Measurements from ENCODE around the gene YPEL1. TPM values are rescaled to one million over a fixed set of nuclear protein-coding genes. Genes with fewer than 3 reads are reported as not detected.

The YPEL1 gene
- total RNA-seq, 1 donor from 2014 or later = 0.26 TPM

- FAIRE-seq = no peak
- no peaks in the 10 kb centered on the region for H3K27me3 ChIP-seq (ENCODE audit: control insufficient read depth, insufficient read depth, low read length)
- no peak for TF ChIP-seq CTCF (IDR thresholded peaks at IDR 0.05; ENCODE audit: insufficient read depth, low read length, severe bottlenecking)
Observed at GRCh38 chr22:21650823-21651520, 84.6 kb downstream of the YPEL1 start.

GRCh38 chr22:21650280-21650679 lies 85.3 kb downstream of the YPEL1 start:
- DNase-seq (ENCODE audit: low read depth) = no peak
- FAIRE-seq = no peak
- Histone ChIP-seq H3K27me3 (ENCODE audit: control insufficient read depth, insufficient read depth, low read length) (no peaks in the 10 kb centered on the region), H3K36me3 (ENCODE audit: control insufficient read depth, insufficient read depth, low read length) (peaks cover 1% of the 10 kb centered on the region), H3K4me3 (ENCODE audit: low read depth, low read length) (no peak overlapping the region)
- no peak for TF ChIP-seq CTCF (IDR thresholded peaks at IDR 0.05; ENCODE audit: insufficient read depth, low read length, severe bottlenecking)

More at GRCh38 chr22:21650823-21651520, 84.6 kb downstream of the YPEL1 start:
- DNase-seq (ENCODE audit: low read depth) = no peak
- Histone ChIP-seq H3K36me3 (ENCODE audit: control insufficient read depth, insufficient read depth, low read length) (peaks cover 1% of the 10 kb centered on the region), H3K4me3 (ENCODE audit: low read depth, low read length) (peak overlapping the region; percentile 64)

Other genes starting within 250 kb of the YPEL1 start
- under 0.01 TPM in 2 replicates for gene RIMBP3C, start 184.3 kb downstream of the YPEL1 start, total RNA-seq
- 14.7 and 23.3 TPM in 2 replicates for gene UBE2L3, start 168.1 kb downstream of the YPEL1 start, total RNA-seq
- 43.4 and 67.9 TPM in 2 replicates for gene YDJC, start 105.8 kb downstream of the YPEL1 start, total RNA-seq
- not detected in 2 replicates for gene CCDC116, start 103.0 kb downstream of the YPEL1 start, total RNA-seq
- 33.0 and 67.9 TPM in 2 replicates for gene SDF2L1, start 93.5 kb downstream of the YPEL1 start, total RNA-seq
- 30.0 and 32.6 TPM in 2 replicates for gene PPIL2, start 69.8 kb downstream of the YPEL1 start, total RNA-seq
- gene MAPK1, start 131.9 kb upstream of the YPEL1 start, total RNA-seq = 28.8 and 44.0 TPM in 2 replicates
- gene PPM1F, start 217.1 kb upstream of the YPEL1 start, total RNA-seq = 16.1 and 17.9 TPM in 2 replicates
- gene TOP3B, start 247.0 kb upstream of the YPEL1 start, total RNA-seq = 24.7 and 27.9 TPM in 2 replicates

All from bronchial epithelial cell (primary cell).